SK-N-MC (cell line): ENCODE data around the gene AURKB.
A peak's percentile ranks its signal among the peaks of the same experiment; 100 is the strongest.

Experiments
- DNase-seq: peaks from one replicate; pipeline ENCODE4 v3.0.0-alpha.2; 2011; ENCODE audit warnings: low read depth, low spot score
- H3K27ac ChIP-seq: fragments of 200-600 bp; sonication (generic); 2 replicates; pipeline ENCODE4 v1.5.1; 2016; ENCODE audit warnings: mixed run types
- H3K36me3 ChIP-seq: fragments of 200-600 bp; sonication (generic); 2 replicates; pipeline ENCODE4 v1.6.1; 2017; ENCODE audit warnings: antibody characterized with exemption, low read length, mixed read lengths; ENCODE audit not compliant: insufficient read depth
- H3K4me3 ChIP-seq: fragments of 200-600 bp; sonication (generic); 2 replicates; pipeline ENCODE4 v1.5.1; 2016
- H3K9ac ChIP-seq: fragments of 200-600 bp; sonication (generic); 2 replicates; pipeline ENCODE4 v1.8.0; 2017; ENCODE audit warnings: mixed run types, mixed read lengths; ENCODE audit not compliant: insufficient read length
- H3K9me3 ChIP-seq: fragments of 200-600 bp; sonication (generic); 2 replicates; pipeline ENCODE4 v1.6.1; 2017; ENCODE audit warnings: low read depth, mild to moderate bottlenecking, antibody characterized with exemption, low read length, moderate library complexity, mixed read lengths
- EZH2 ChIP-seq: fragments of 200-600 bp; sonication (generic); IDR thresholded peaks from one replicate; pipeline ENCODE4 v1.6.1; 2017; ENCODE audit warnings: antibody characterized with exemption
- FOXP2 ChIP-seq: optimal IDR thresholded peaks from 2 replicates; pipeline ENCODE3; 2011; ENCODE audit warnings: mild to moderate bottlenecking, moderate library complexity; ENCODE audit not compliant: insufficient read depth; ENCODE audit errors: extremely low read length, control extremely low read depth
- POLR2AphosphoS5 ChIP-seq: IDR thresholded peaks from 2 replicates; pipeline ENCODE4 v1.6.1; 2012; ENCODE audit warnings: mild to moderate bottlenecking, low read depth, low read length, borderline replicate concordance

AURKB gene

GRCh38 chr17:8186787-8187516 is 23.4 kb downstream of the AURKB start:
- no peak for TF ChIP-seq POLR2AphosphoS5
- no peak for TF ChIP-seq FOXP2
- TF ChIP-seq EZH2, result no peak
- Histone ChIP-seq H3K9ac (peak overlapping the region; percentile 79), H3K36me3 (no peaks in the 10 kb centered on the region), H3K4me3 (peak overlapping the region; percentile 84), H3K27ac (peak overlapping the region; percentile 98), H3K9me3 (no peaks in the 10 kb centered on the region)
- peak; percentile 84 for DNase-seq

- peak overlapping the region; percentile 84 for H3K4me3 ChIP-seq
- no peak for DNase-seq
- no peaks in the 10 kb centered on the region for H3K9me3 ChIP-seq
- no peaks in the 10 kb centered on the region for H3K36me3 ChIP-seq
- TF ChIP-seq POLR2AphosphoS5 (no peak), FOXP2 (no peak), EZH2 (no peak)
- H3K27ac ChIP-seq, result peak overlapping the region; percentile 98
- H3K9ac ChIP-seq, result peak overlapping the region; percentile 73
Measured at GRCh38 chr17:8186446-8186786, 24.0 kb downstream of the AURKB start.

- Histone ChIP-seq H3K27ac (peak overlapping the region; percentile 98), H3K9me3 (no peaks in the 10 kb centered on the region), H3K4me3 (peak overlapping the region; percentile 84), H3K36me3 (no peaks in the 10 kb centered on the region), H3K9ac (peak overlapping the region; percentile 73)
- no peak for DNase-seq
- no peak for TF ChIP-seq POLR2AphosphoS5
- TF ChIP-seq EZH2, result no peak
- TF ChIP-seq FOXP2, result no peak
Measured at GRCh38 chr17:8185582-8186445, 24.6 kb downstream of the AURKB start.

DNA sequence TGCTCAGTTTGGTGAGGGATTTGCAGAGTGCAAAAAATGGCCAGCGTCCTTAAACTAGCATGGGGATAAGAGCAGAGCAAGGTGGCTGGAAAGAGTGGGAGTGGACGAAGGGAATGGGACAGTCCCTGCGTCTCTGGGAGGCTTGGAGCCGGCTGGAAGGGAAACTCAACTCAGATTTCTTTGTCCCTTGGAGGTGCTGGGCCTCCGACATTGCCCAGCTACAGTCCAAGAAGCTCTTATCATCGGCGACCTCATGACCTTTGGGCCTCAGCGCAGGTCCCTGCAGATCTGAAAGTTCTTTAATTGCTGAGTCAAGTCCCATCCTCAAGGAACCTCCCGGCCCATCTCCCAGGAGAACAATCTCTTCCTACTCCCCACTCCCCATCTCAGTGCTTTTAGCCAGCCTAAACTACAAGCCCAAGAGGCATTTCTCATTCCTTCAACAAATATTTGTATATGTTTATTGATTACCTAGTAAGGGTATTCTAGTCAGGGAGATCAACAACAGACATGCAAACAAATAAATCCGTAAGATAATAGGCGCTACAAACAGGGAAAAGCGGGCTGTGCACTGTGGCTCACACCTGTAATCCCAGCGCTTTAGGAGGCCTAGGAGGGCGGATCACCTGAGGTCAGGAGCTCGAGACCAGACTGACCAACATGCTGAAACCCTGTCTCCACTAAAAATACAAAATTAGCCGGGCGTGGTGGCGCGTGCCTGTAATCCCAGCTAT is 33.2 kb downstream of the AURKB start:
- no peaks in the 10 kb centered on the region for H3K9me3 ChIP-seq
- peak overlapping the region; percentile 96 for H3K9ac ChIP-seq
- peak overlapping the region; percentile 97 for H3K4me3 ChIP-seq
- DNase-seq, result no peak
- TF ChIP-seq POLR2AphosphoS5 (no peak), FOXP2 (no peak), EZH2 (no peak)
- no peak overlapping the region for H3K27ac ChIP-seq
- H3K36me3 ChIP-seq, result no peaks in the 10 kb centered on the region

- Histone ChIP-seq H3K36me3 (no peaks in the 10 kb centered on the region), H3K4me3 (peak within 1 kb of the TSS; percentile 97), H3K27ac (peak within 1 kb of the TSS; percentile 68; the same call in 1 of the 2 replicates), H3K9ac (peak within 1 kb of the TSS; percentile 96), H3K9me3 (no peaks in the 10 kb centered on the region)
- no peak for DNase-seq
- no peak for TF ChIP-seq EZH2
- peak; percentile 59; the same call in 1 of the 2 replicates for TF ChIP-seq POLR2AphosphoS5
- TF ChIP-seq FOXP2, result no peak
Measured at GRCh38 chr17:8176197-8176940, 34.0 kb downstream of the AURKB start, which contains the start of gene TMEM107. Gene TMEM107 (minus strand): TSS chr17:8176380. CDS start chr17:8176286, 94 bp downstream.

- H3K9ac ChIP-seq, result peak overlapping the region; percentile 96
- no peak overlapping the region for H3K27ac ChIP-seq
- no peaks in the 10 kb centered on the region for H3K9me3 ChIP-seq
- H3K36me3 ChIP-seq, result no peaks in the 10 kb centered on the region
- TF ChIP-seq EZH2, result no peak
- TF ChIP-seq FOXP2, result no peak
- no peak for TF ChIP-seq POLR2AphosphoS5
- peak overlapping the region; percentile 97 for H3K4me3 ChIP-seq
- no peak for DNase-seq
Measured at GRCh38 chr17:8175795-8176196, 34.6 kb downstream of the AURKB start.

GRCh38 chr17:8173871-8174322 is 36.5 kb downstream of the AURKB start:
- no peaks in the 10 kb centered on the region for H3K36me3 ChIP-seq
- TF ChIP-seq FOXP2 (no peak), EZH2 (no peak), POLR2AphosphoS5 (no peak)
- DNase-seq, result no peak
- peak overlapping the region; percentile 80 for H3K4me3 ChIP-seq
- no peaks in the 10 kb centered on the region for H3K9me3 ChIP-seq
- H3K9ac ChIP-seq, result peak overlapping the region; percentile 89
- H3K27ac ChIP-seq, result peak overlapping the region; percentile 99
